ENCODE measurements around the gene VAV3. TPM values are rescaled to one million over a fixed set of nuclear protein-coding genes. Genes with fewer than 3 reads are reported as not detected.
A peak's percentile ranks its signal among the peaks of the same experiment; 100 is the strongest.

Gene VAV3
- total and polyA plus RNA-seq, 11 donors: 0.57 to 8.3 (median 1.9) TPM

DNA sequence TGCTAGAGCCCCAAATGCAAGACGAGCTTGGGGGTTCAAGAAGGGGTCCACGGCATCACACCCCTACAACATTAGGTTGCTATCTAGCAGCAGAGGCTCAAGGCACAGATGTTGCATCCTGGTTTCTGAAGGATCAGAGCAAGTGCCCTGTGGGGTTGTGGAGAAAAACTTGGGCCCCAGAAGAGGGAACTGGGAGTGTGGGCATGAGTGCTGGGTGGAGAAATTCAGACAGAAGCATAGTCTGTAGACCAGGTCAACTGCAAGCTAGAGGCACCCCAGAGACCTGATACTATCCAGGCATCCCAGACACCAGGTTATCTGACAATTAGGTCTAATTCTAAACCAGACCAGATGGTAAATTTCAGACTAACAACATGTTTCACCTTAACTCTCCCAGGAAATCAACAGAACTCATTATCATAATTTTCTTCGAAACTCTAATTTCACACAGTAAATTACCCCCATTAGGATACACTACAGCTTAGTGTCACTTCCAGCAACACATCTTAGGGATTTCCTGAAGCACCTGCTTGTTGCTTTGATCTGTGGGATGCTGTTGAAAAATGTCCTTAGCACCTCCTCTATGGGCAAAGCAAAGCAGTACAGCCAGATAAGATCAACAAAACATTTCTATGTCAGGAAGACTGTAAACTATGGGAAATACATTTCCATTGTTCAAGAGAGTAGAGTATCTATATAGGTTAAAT is 179.3 kb downstream of the VAV3 start:
- H3K27ac ChIP-seq: peak overlapping the region in 1 of 12 donors; percentile 69
- intact Hi-C loops (cut with DNase I): loop anchor here in 5 of 10 donors (2.0 to 10.0 kb wide), 5 partner anchors 47 to 729 kb away; partner anchors contain the start of gene VAV3 (in 2 of the 5)
- H3K27me3 ChIP-seq: no peaks in the 10 kb centered on the region
- no peak overlapping the region for H3K4me3 ChIP-seq
- no peaks in the 10 kb centered on the region for H3K36me3 ChIP-seq
- no peak for DNase-seq
- peaks cover 0 to 48% (median 6%) of the 10 kb centered on the region in 12 donors for H3K4me1 ChIP-seq
- no peaks in the 10 kb centered on the region for H3K9me3 ChIP-seq
- 81 to 93% (median 84%) methylated on average over 3 of the region's 3 CpGs for WGBS, 4 donors
- ATAC-seq: no peak
- no peak for TF ChIP-seq POLR2A (IDR thresholded peaks at IDR 0.05)
- TF ChIP-seq, protein P1, sequence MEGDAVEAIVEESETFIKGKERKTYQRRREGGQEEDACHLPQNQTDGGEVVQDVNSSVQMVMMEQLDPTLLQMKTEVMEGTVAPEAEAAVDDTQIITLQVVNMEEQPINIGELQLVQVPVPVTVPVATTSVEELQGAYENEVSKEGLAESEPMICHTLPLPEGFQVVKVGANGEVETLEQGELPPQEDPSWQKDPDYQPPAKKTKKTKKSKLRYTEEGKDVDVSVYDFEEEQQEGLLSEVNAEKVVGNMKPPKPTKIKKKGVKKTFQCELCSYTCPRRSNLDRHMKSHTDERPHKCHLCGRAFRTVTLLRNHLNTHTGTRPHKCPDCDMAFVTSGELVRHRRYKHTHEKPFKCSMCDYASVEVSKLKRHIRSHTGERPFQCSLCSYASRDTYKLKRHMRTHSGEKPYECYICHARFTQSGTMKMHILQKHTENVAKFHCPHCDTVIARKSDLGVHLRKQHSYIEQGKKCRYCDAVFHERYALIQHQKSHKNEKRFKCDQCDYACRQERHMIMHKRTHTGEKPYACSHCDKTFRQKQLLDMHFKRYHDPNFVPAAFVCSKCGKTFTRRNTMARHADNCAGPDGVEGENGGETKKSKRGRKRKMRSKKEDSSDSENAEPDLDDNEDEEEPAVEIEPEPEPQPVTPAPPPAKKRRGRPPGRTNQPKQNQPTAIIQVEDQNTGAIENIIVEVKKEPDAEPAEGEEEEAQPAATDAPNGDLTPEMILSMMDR (IDR thresholded peaks at IDR 0.05): no peak

DNA sequence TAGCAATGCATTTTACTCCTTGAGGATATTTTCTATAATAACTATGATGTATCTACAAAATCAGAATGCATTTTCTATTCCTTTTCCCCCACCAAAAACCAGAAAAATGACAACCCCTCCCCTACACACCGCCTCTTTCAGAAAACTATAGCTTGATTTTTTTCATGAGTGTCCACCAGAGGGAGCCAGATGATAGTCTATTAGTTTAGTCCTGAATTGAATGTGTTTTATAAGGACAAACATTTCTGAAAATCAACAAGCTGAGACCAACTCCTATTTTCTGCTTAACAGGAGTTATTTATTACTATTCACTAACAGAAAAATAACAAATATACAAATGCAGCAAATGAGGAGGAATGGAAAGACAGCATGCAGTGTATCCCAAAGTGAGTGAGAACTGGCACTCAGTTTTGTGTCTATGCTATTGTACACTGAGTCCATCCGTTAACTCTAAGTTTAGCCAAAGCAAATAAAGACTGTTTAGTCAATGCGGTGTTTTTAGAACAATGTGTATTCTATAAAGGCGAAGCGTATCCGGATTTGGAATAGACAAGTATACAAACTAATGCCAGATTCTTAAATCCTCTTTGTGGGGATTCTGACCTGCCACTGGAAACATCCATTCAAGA is 182.6 kb downstream of the VAV3 start:
- ATAC-seq (peak in 3 of 4 donors; percentile 36 to 50 (median 49)), DNase-seq (peak in 2 of 5 donors; percentile 43)
- no peak overlapping the region for H3K27ac ChIP-seq
- 28 to 43% (median 37%) methylated on average over 6 of the region's 6 CpGs for WGBS, 4 donors
- no peak overlapping the region for H3K4me3 ChIP-seq
- H3K4me1 ChIP-seq: peaks cover 0 to 34% (median 2%) of the 10 kb centered on the region in 12 donors
- H3K36me3 ChIP-seq: no peaks in the 10 kb centered on the region
- H3K9me3 ChIP-seq: no peaks in the 10 kb centered on the region
- intact Hi-C loops (cut with DNase I): loop anchor here (1.0 to 10.0 kb wide), 5 partner anchors 180 to 732 kb away; partner anchors contain the start of gene VAV3 (in 1 of the 10)
- TF ChIP-seq POLR2A (IDR thresholded peaks at IDR 0.05): no peak
- TF ChIP-seq, protein P1 (IDR thresholded peaks at IDR 0.05): peak; percentile 65 to 85 (median 74)
- H3K27me3 ChIP-seq: no peaks in the 10 kb centered on the region

DNA sequence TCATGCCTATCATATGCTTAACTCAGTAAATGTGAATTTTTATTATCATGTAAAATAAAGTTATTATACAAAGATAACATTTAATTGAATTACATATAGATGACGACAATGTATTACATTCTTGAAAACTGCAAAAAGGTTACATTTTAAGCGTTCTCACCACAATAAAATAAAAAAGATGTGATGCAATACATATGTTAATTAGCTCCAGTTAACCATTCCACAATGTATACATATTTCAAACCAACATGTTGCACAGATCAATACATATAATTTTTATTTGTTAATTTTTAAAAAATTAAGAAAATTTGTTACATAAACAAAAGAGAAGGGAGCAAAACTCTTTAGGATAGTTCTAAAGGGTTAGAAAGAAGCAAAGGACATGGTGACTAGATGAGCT is 183.7 kb downstream of the VAV3 start:
- Histone ChIP-seq H3K4me3 (no peak overlapping the region), H3K36me3 (no peaks in the 10 kb centered on the region), H3K27me3 (no peaks in the 10 kb centered on the region), H3K27ac (no peak overlapping the region), H3K4me1 (peaks cover 0 to 23% (median 0%) of the 10 kb centered on the region in 12 donors), H3K9me3 (no peaks in the 10 kb centered on the region)
- DNase-seq (no peak), ATAC-seq (no peak)
- TF ChIP-seq, protein P1 (IDR thresholded peaks at IDR 0.05): no peak
- no peak for TF ChIP-seq POLR2A (IDR thresholded peaks at IDR 0.05)
- intact Hi-C loops (cut with DNase I): loop anchor here in 4 of 10 donors (5.0 to 10.0 kb wide), 3 partner anchors 181 to 734 kb away; partner anchors contain the start of gene VAV3 (in 1 of the 4)
- 84 to 88% (median 86%) methylated on average over 2 of the region's 2 CpGs for WGBS, 4 donors

DNA sequence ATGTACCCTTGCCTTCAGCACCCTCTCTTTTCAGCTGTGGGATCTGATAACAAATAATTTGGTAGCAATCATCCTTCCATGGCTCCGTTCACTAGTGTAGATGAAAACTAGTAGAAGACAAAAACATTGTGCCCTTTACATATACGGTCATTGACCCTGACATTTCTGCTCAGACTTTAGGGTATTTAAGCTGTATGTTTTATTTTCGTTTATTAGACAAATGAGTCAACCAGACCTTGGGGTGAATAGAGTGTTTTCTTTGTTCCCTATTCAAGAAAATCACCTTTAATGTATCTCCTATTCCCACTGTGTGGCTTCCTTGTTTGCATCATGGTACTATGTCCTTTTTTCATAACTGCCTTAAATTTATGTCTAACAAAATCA is 187.3 kb downstream of the VAV3 start:
- TF ChIP-seq POLR2A (IDR thresholded peaks at IDR 0.05): no peak
- TF ChIP-seq, protein P1 (IDR thresholded peaks at IDR 0.05): no peak
- DNase-seq (no peak), ATAC-seq (no peak)
- no peak overlapping the region for H3K4me3 ChIP-seq
- no peaks in the 10 kb centered on the region for H3K36me3 ChIP-seq
- no peak overlapping the region for H3K27ac ChIP-seq
- peaks cover 0 to 9% (median 0%) of the 10 kb centered on the region in 12 donors for H3K4me1 ChIP-seq
- no peaks in the 10 kb centered on the region for H3K27me3 ChIP-seq
- H3K9me3 ChIP-seq: no peaks in the 10 kb centered on the region
- intact Hi-C loops (cut with DNase I): no loop called here
- WGBS, 4 donors: 78 to 93% (median 82%) methylated on average over 3 of the region's 3 CpGs

Measured in heart left ventricle (tissue), 16 donors.